HEK293 (cell line): ENCODE data around the gene C2CD2.

Experiments used
- CTCF ChIP-seq: fragments of 450-650 bp; formaldehyde crosslinking; IDR thresholded peaks from 2 replicates; pipeline ENCODE4 v1.5.1; 2016; ENCODE audit warnings: missing biosample characterization, missing genetic modification characterization
- SETDB1 ChIP-seq: IDR thresholded peaks from one replicate; pipeline ENCODE4 v1.6.1; 2017; ENCODE audit warnings: mild to moderate bottlenecking, low read length, moderate library complexity, mixed read lengths; ENCODE audit not compliant: insufficient read length
- ZBTB49 ChIP-seq: fragments of 450-650 bp; formaldehyde crosslinking; IDR thresholded peaks from 2 replicates; pipeline ENCODE4 v1.5.1; 2016; ENCODE audit warnings: missing biosample characterization, missing genetic modification characterization, low read depth
- ZNF561 ChIP-seq: fragments of 450-650 bp; IDR thresholded peaks from 2 replicates; pipeline ENCODE4 v1.5.1; 2018; ENCODE audit warnings: missing biosample characterization, missing genetic modification characterization, borderline replicate concordance
- ZNF830 ChIP-seq: fragments of 450-650 bp; IDR thresholded peaks from 2 replicates; pipeline ENCODE4 v1.5.0; 2018; ENCODE audit warnings: missing biosample characterization, missing genetic modification characterization, low read depth, mild to moderate bottlenecking, moderate library complexity
- TF ChIP-seq, protein P1 (sequence below): fragments of 450-650 bp; formaldehyde crosslinking; IDR thresholded peaks from 2 replicates; pipeline ENCODE4 v1.5.1; 2016; ENCODE audit warnings: missing biosample characterization, missing genetic modification characterization
- TF ChIP-seq, protein P2 (sequence below): fragments of 450-650 bp; formaldehyde crosslinking; IDR thresholded peaks from 2 replicates; pipeline ENCODE4 v1.5.1; 2016; ENCODE audit warnings: missing biosample characterization, missing genetic modification characterization

GRCh38 chr21:41867313-41867712 lies 86.5 kb downstream of the C2CD2 start:
- TF ChIP-seq, protein P1, sequence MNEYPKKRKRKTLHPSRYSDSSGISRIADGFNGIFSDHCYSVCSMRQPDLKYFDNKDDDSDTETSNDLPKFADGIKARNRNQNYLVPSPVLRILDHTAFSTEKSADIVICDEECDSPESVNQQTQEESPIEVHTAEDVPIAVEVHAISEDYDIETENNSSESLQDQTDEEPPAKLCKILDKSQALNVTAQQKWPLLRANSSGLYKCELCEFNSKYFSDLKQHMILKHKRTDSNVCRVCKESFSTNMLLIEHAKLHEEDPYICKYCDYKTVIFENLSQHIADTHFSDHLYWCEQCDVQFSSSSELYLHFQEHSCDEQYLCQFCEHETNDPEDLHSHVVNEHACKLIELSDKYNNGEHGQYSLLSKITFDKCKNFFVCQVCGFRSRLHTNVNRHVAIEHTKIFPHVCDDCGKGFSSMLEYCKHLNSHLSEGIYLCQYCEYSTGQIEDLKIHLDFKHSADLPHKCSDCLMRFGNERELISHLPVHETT (tag by site-specific recombination): no peak
- TF ChIP-seq SETDB1 (no peak), ZNF561 (no peak), CTCF (no peak), ZNF830 (tag by site-specific recombination) (no peak), ZBTB49 (tag by site-specific recombination) (no peak)
- TF ChIP-seq, protein P2, sequence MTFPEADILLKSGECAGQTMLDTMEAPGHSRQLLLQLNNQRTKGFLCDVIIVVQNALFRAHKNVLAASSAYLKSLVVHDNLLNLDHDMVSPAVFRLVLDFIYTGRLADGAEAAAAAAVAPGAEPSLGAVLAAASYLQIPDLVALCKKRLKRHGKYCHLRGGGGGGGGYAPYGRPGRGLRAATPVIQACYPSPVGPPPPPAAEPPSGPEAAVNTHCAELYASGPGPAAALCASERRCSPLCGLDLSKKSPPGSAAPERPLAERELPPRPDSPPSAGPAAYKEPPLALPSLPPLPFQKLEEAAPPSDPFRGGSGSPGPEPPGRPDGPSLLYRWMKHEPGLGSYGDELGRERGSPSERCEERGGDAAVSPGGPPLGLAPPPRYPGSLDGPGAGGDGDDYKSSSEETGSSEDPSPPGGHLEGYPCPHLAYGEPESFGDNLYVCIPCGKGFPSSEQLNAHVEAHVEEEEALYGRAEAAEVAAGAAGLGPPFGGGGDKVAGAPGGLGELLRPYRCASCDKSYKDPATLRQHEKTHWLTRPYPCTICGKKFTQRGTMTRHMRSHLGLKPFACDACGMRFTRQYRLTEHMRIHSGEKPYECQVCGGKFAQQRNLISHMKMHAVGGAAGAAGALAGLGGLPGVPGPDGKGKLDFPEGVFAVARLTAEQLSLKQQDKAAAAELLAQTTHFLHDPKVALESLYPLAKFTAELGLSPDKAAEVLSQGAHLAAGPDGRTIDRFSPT (tag by site-specific recombination): no peak
